Stimulated activated CD8-positive, alpha-beta memory T cell treated with anti-CD3 and anti-CD28 coated beads, Interleukin-15, amount 100 ng/mL, for 48 hours (primary cell): ENCODE data around the gene TMEM163.
"Not testable (repeated sequence)": the region's sequence is repeated elsewhere in the genome, so short reads cannot be mapped to it uniquely, and the experiment has no call there.

Experiments used
- DNase-seq, 2 donors: peaks; one replicate each; pipeline ENCODE4 v3.0.0-alpha.2; 2020; ENCODE audit warnings: low read depth in 2 of 2

Gene TMEM163

GRCh38 chr2:134621939-134622705 lies 96.7 kb downstream of the TMEM163 start:
- no peak for DNase-seq

- no peak for DNase-seq
These were observed 99.5 kb downstream of the TMEM163 start for GRCh38 chr2:134619250-134619649.

DNA sequence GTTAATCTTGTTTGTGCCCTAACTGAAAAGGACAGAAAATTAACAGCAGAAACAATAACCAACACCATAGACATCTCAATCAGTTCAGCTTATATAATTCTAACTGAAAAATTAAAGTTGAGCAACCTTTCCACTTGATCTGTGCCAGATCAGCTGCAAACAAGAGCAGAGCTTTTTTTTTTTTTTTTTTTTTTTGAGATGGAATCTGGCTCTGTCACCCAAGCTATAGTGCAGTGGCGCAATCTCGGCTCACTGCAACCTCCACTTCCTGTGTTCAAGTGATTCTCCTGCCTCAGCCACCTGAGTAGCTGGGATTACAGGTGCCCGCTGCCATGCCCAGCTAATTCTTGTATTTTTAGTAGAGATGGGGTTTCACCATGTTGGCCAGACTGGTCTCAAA lies 103.3 kb downstream of the TMEM163 start:
- DNase-seq, result not testable (repeated sequence)

DNA sequence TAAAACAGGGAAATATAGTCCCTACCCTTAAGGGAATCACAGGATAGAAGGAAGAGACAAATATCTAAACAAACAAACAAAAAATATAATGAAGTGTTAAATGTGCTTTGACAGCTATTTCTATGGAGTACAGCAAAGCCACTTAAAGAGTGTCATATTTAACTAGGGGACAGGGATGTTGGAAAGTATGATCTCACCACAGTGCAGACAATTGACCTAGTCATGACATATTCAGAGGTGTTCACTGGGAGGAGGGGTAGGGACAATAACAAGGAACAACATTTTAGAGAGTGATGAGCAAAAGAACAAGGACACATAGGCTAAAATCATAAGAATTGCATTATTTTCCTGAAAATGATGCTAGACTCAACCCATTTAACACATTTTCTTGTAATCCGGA lies 107.5 kb downstream of the TMEM163 start:
- DNase-seq, result no peak

DNA sequence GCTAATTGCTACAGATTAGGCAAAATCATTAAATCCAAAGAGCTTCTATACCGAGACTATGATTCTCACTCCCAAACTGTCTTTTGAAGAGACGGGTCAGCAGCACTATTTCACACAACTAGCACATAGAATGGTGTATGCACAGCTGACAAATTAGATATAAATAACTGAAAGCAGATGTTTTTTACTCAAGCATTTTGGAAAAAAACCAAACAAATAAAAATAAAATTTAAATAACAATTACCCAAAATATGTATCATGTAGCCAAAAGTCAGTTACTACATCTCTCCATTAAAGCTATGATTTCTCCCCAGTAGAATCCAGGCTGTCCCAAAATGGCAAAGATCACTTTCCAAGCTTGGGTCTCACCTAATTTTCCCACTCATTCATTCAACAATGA lies 107.9 kb downstream of the TMEM163 start:
- no peak for DNase-seq

DNA sequence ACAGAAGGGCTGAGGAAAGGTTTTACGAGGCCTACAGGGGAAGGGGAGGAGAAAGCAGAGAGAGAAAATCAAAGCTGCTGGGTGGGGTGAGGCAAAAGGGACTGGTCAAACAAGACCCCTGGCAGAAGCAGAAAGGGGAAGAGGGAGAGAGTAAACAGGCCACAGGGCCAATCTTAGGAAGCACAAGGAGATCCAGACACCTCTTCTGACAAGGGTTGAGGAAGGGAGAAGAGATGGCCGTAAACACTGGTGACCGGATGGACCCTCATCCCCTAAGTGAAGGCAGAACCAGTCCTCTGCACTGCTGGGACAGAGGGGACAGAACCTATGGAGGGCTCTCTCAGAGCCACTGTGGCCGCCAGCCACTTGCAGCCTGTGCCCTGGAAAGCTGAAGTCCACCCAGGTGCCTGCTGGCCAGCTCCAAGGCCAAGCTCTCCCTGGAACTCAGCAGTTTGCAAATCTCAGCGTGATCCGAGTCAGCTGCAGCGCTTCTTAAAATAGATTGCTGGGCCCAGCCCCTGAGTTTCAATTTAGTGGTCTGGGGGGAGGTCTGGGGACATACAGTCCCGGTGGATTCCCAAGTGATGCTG lies 108.8 kb downstream of the TMEM163 start:
- no peak for DNase-seq

DNA sequence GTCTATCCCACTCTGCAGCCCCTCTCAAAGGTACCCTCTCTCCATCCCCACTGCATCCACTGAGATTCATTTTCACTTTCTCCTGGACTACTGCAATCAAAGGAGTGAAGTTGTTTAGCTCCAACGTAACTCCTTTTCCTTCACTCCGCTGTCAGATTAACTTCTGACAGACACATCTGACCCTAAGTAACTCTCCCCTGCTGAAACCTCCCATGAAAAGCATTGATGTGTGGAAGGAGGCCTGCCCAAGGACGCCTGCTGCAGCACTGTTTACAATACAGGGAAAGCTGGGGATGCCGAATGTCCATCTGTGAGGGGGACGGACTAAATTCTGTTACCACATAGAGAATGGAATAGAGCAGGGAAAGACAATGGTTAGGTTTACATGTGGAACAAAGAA lies 114.8 kb downstream of the TMEM163 start:
- DNase-seq, result no peak

DNA sequence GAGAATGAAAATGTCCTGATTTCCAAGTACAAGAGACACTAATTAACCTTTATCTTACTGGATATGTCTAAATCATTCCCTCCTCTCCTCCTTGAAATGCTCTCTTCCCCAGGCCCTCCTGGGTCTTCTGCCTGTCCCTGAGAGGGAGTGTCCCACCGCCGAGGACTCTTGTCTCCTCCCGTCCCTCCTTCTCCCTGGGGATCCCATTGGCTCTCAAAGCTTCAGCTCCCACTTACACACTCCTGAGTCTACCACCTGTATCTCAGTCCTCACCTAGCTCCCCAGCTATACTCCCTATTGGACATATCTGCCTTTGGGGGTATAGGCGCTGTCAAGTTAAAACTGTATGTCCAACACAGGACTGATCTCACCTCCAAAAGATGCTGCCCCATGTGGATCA lies 116.1 kb downstream of the TMEM163 start:
- no peak for DNase-seq

GRCh38 chr2:134601264-134601663 lies 117.5 kb downstream of the TMEM163 start:
- no peak for DNase-seq

GRCh38 chr2:134600208-134600607 lies 118.6 kb downstream of the TMEM163 start:
- no peak for DNase-seq

GRCh38 chr2:134599236-134599635 lies 119.6 kb downstream of the TMEM163 start:
- no peak for DNase-seq

DNA sequence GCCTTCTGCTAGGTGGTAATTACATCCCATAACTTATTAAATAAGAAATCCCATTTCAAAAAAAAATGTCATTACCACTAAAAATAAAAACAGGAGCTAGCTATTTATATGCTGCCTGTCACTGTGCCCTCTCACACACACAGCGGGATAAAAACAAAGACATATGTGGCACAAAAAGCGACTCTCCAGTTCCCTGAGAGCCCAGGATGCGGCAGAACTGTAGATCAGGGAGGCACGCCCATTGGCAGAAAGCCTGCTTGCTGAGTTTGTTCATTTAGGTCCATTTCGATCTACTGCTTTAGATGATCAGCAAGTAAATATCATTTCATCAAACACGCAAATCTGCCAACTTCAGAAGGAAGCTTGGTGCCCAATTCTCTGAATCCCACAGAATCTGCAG lies 124.4 kb downstream of the TMEM163 start:
- no peak for DNase-seq

GRCh38 chr2:134593519-134593918 lies 125.3 kb downstream of the TMEM163 start:
- DNase-seq, result no peak

DNA sequence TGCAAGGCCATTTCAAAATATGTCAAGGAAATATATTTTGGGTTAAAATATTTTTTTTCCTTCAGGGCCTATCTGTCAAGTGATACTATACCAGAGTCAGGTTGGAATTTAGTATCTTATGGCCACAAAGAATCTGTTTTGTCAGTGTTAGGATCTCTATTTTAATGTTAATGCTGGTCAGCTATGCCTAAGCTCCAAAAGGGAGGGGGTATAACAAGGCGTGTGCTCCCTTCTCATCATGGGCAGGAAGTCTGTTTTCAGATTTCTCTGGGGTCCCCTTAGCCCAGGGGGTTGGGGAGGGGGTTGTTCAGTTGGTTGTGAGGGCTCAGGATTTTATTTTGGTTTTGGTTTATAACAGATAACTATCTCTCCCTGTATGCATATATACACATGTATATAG lies 126.4 kb downstream of the TMEM163 start:
- DNase-seq, result no peak

DNA sequence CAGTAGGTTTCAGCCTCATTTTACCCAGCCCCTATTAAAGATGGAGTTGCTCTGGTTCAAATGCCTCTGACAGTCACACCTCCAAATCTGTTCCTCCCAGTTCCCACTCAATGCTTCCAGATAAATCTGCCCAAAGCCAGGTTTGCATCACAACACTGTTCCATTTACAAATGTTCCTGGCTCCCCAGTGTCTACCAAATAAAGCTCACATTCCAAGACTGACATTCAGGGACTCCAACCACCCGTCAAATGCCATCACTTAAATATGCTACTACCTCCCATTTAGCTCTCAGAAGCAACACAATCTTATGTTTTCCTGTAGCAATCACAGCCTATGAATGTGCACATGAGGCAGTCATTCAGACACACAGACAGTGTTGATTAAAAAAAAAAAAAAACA lies 127.3 kb downstream of the TMEM163 start:
- DNase-seq, result no peak

GRCh38 chr2:134590679-134591078 lies 128.1 kb downstream of the TMEM163 start:
- no peak for DNase-seq

DNA sequence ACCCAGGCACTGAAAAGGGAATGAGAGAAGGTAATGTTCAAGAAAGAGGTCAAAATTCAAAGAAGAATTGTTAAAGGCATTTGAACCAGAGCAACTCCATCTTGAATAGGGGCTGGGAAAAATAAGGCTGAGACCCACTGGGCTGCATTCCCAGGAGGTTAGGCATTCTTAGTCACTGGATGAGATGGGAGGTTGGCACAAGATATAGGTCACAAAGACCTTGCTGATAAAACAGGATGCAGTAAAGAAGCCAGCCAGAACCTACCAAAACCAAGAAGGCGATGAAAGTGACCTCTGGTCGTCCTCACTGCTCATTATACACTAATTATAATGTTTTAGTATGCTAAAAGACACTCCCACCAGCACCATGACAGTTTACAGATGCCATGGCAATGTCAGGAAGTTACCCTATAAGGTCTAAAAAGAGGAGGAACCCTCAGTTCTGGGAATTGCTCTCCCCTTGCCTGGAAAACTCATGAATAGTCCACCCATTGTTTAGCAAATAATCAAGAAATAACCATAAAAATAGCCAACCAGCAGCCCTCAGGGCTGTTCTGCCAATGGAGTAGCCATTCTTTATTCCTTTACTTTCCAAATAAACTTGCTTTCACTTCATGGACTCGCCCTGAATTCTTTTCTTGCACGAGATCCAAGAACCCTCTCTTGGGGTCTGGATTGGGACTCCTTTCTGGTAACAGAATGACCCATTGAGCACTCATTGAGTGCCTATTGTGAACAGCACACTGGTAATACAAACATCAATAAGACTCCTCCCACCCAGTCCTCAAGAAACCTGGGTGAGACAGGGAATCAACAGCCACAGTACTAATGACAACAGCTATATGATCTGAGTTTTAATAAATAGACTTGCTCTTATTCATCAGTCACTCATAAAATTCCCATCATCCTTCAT lies 129.4 kb downstream of the TMEM163 start:
- DNase-seq, result not testable (repeated sequence)

DNA sequence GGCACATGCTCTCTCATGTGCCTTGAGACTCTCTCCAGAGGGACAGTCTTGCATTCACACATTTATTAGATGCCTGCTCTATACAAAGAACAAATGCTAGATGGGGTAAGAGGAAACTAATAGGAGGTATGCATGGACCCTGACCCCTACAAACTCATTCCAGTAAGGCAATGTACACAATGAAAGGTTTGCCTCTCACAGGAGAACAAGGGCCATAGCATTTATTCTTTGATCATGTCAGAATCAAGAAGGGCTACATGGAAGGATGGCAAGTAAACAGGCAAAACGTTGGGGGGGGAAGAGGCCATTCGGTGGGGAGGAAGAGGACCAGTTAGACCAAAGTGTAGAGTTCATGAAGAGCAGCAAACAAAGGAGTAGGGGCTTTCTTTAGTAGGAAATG lies 130.2 kb downstream of the TMEM163 start:
- DNase-seq, result no peak

DNA sequence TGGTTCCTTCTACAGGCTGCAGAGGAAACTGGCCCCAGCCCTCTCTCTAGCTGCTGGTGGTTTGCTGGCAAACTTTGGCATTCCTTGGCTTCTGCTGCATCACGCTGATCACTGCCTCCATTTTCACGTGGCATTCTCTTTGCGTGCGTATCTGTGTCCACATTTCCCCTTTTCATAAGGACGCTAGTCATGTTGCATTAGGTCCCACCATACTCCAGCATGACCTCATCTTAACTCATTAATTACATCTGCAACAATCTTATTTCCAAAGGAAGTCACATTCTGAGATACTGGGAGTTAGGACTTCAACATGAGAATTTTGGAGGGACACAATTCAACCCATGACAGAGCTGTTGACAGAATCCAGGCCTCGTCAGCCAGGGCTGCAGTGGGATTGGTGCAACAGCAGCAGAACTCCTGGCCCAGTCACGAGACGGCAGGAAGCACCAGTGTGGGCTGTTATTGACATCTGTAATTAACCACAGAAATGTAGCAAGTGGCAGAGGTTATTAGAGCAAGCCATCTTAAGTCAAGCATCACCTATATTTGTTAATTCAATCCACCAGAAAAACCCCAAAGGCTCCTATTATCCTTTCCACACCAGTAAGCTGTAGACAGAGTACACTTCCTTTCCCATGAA lies 132.4 kb downstream of the TMEM163 start:
- no peak for DNase-seq

DNA sequence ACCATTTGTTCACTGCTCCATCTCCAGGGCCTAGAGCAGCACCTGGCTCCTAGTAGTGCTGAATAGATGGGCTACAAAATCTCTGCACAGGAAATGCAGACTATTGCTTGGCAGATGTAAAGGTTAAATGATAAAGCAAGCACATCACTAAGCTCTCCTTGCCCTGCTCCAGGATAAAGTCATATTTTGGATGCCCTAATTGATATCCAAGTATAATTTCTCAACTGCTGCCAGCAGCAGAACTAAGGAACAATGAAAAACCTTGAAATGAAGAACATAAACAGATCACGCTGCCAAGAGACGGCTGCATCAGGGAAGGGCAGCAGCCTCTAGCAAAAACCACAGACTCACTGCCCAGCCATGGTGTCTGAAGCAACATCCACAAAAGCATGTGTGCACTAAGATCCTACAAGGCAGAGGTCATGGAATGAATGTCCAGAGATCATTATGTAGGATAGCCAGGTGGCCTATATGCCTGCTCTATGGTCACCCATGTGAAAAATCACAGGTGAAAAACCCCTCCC lies 134.7 kb downstream of the TMEM163 start:
- no peak for DNase-seq

DNA sequence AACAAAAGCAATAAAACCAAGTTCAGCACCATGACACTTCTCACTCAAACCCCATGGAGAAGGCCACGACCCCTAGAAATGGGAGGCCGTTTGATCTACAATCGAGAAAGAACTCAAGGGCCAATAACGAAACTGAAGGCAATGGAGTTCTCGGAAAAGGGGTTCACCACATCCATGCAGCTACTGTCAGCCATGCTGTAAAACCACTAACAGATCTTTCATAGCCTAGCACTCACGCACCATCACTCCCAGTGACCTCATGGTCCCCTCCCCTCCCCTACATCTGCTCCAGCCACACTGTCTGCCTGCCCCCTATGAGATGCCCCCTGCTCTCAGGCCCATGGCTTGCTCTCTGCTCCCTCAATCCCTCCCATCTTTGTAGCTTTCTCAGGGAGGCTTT lies 135.3 kb downstream of the TMEM163 start:
- DNase-seq, result no peak

- no peak for DNase-seq
These were observed 136.3 kb downstream of the TMEM163 start for GRCh38 chr2:134582547-134582899.
